Parathyroid adenoma (tissue), 2 donors: ENCODE measurements around the gene CACNG1.

Experiments used
- H2AFZ ChIP-seq: fragments of 300-600 bp; sonication (generic); one replicate; pipeline ENCODE4 v1.7.0; 2017; ENCODE audit warnings: antibody characterized with exemption, mild to moderate bottlenecking
- H3K27ac ChIP-seq: fragments of 300-600 bp; sonication (generic); one replicate; pipeline ENCODE4 v1.7.0; 2017
- H3K27me3 ChIP-seq: fragments of 300-600 bp; sonication (generic); one replicate; pipeline ENCODE4 v1.7.0; 2017; ENCODE audit warnings: low read length; ENCODE audit not compliant: control insufficient read depth, insufficient read depth
- H3K36me3 ChIP-seq: fragments of 300-600 bp; sonication (generic); one replicate; pipeline ENCODE4 v1.7.0; 2017; ENCODE audit warnings: low read length; ENCODE audit not compliant: control insufficient read depth, insufficient read depth
- H3K4me1 ChIP-seq: fragments of 300-600 bp; sonication (generic); one replicate; pipeline ENCODE4 v1.7.0; 2017; ENCODE audit warnings: control low read depth
- H3K4me2 ChIP-seq: fragments of 300-600 bp; sonication (generic); one replicate; pipeline ENCODE4 v1.7.0; 2017; ENCODE audit warnings: low read length
- H3K4me3 ChIP-seq: fragments of 300-600 bp; sonication (generic); one replicate; pipeline ENCODE4 v1.7.0; 2017; ENCODE audit warnings: low read depth, low read length
- H3K79me2 ChIP-seq: fragments of 300-600 bp; sonication (generic); one replicate; pipeline ENCODE4 v1.7.0; 2017; ENCODE audit warnings: control low read depth
- H3K9ac ChIP-seq: fragments of 300-600 bp; sonication (generic); one replicate; pipeline ENCODE4 v1.7.0; 2017; ENCODE audit warnings: mild to moderate bottlenecking
- H3K9me3 ChIP-seq: fragments of 300-600 bp; sonication (generic); one replicate; pipeline ENCODE4 v1.7.0; 2017; ENCODE audit warnings: low read length; ENCODE audit not compliant: control insufficient read depth
- TF ChIP-seq, protein P1 (sequence below): fragments of 300-600 bp; sonication (generic); IDR thresholded peaks from one replicate; pipeline ENCODE4 v1.7.0; 2017; ENCODE audit warnings: antibody characterized with exemption, mild to moderate bottlenecking
- donor health status: primary hyperparathyroidism.

CACNG1 gene

DNA sequence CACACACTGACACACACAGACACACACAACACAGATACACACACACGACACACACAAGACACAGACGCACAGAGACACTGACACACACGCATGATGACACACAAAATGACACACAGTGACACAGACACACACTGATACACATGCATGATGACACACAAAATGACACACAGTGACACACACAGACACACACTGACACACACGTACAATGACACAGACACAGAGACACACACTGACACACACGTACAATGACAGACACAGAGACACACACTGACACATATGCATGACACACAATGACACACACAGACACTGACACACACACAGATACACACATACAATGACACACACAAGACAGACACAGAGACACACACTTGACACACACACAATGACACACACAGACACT is 10.3 kb downstream of the CACNG1 start:
- no peak overlapping the region for H3K9ac ChIP-seq
- H3K9me3 ChIP-seq = no peaks in the 10 kb centered on the region
- H3K27me3 ChIP-seq = no peaks in the 10 kb centered on the region

DNA sequence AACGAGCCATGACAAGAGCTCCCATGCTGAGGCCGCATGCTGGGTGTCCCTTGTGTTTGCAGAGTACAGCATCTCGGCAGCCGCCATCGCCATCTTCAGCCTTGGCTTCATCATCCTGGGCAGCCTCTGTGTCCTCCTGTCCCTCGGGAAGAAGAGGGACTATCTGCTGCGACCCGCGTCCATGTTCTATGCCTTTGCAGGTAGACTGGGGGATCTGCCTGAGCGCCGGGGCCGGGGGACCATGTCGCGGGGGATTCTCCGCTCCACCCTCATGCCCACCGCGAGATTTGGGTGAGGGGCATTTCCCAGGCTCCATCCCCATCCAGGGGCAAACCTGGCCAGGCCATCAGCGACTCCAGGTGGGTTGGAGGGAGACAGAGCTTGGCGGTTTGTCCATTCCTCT is 10.7 kb downstream of the CACNG1 start:
- Histone ChIP-seq H2AFZ (no peak overlapping the region), H3K9me3 (no peaks in the 10 kb centered on the region), H3K36me3 (no peaks in the 10 kb centered on the region), H3K27ac (no peak overlapping the region), H3K27me3 (no peaks in the 10 kb centered on the region), H3K9ac (no peak overlapping the region), H3K4me2 (no peak overlapping the region), H3K4me1 (peaks cover 6% of the 10 kb centered on the region), H3K79me2 (no peaks in the 10 kb centered on the region), H3K4me3 (no peak overlapping the region)
- TF ChIP-seq, protein P1, sequence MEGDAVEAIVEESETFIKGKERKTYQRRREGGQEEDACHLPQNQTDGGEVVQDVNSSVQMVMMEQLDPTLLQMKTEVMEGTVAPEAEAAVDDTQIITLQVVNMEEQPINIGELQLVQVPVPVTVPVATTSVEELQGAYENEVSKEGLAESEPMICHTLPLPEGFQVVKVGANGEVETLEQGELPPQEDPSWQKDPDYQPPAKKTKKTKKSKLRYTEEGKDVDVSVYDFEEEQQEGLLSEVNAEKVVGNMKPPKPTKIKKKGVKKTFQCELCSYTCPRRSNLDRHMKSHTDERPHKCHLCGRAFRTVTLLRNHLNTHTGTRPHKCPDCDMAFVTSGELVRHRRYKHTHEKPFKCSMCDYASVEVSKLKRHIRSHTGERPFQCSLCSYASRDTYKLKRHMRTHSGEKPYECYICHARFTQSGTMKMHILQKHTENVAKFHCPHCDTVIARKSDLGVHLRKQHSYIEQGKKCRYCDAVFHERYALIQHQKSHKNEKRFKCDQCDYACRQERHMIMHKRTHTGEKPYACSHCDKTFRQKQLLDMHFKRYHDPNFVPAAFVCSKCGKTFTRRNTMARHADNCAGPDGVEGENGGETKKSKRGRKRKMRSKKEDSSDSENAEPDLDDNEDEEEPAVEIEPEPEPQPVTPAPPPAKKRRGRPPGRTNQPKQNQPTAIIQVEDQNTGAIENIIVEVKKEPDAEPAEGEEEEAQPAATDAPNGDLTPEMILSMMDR = no peak

More for the DNA sequence above, 10.3 kb downstream of the CACNG1 start:
- TF ChIP-seq, protein P1 = no peak
- Histone ChIP-seq H3K36me3 (no peaks in the 10 kb centered on the region), H3K27ac (no peak overlapping the region), H3K4me1 (peaks cover 6% of the 10 kb centered on the region), H3K79me2 (no peaks in the 10 kb centered on the region), H3K4me3 (no peak overlapping the region), H2AFZ (no peak overlapping the region), H3K4me2 (no peak overlapping the region)

DNA sequence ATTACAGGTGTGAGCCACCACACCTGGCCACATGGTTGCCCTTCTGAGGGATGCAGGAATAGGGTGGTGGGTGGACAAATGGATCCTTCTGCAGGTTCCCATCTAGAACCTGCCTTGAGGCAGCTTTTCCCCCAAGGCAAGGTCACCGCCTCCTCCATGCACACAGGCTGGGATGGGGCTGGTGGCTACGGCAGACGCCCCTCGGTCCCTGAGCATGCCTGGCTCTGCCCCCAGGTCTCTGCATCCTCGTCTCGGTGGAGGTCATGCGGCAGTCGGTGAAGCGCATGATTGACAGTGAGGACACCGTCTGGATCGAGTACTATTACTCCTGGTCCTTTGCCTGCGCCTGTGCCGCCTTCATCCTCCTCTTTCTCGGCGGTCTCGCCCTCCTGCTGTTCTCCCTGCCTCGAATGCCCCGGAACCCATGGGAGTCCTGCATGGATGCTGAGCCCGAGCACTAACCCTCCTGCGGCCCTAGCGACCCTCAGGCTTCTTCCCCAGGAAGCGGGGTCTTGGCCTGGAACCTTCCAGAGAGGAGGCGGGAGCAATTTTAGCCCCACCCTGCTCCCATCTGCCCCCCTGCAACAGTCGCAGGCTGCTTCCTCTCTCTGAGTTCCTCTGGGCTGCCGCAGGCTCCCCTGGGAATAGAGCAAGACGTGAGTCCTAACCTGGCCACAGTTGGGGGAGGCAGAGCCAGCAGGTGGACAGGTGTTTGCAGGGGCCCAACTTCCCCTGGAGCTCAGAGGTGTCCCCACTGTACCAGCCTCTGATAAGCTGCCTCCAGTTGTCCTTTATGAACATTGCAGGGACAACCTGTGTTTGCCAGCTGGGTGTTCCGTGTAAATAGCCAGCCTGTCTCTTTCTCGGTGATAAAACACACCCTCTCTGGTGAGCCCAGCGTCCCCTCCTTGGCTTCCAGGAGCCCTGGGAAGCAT is 11.7 kb downstream of the CACNG1 start:
- Histone ChIP-seq H3K9me3 (no peaks in the 10 kb centered on the region), H3K79me2 (no peaks in the 10 kb centered on the region), H3K27me3 (no peaks in the 10 kb centered on the region), H3K27ac (no peak overlapping the region), H3K36me3 (no peaks in the 10 kb centered on the region), H3K4me3 (no peak overlapping the region), H3K4me2 (no peak overlapping the region), H3K4me1 (peaks cover 2% of the 10 kb centered on the region), H3K9ac (no peak overlapping the region), H2AFZ (no peak overlapping the region)
- TF ChIP-seq, protein P1 = no peak

DNA sequence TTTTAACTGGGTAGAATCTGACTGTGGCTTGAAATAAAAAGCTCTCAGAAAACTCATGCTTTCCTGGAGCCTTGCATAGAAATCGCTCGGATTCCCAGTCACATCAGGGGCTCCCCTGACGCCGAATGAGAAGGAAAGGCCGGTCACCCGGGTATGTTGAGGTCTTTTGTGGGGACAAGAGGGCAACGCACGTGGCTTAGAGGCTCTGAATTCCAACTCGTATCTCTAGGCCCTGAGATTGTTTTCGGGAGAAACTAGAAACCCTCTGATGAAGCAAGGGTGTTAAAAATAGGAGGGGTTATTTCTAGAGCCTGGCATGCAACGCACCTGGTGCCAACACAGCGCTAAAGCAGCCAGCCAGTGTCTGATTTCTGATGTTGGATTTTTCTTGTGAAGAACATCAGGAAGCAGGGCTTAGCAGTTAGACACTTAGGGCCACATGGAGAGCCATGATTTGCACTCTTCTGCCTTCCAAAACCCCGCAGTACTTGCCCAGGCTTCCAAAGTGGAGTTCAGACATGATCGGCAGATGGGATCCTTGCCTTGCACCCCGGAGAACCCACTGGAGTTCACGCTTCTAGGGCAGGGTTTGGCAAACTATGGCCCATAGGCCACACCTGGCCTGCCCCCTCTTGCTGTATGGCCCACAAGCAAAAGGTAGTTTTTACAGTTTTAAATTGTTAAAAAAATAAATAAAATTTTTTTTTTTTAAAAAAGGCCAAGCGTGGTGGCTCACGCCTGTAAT is 12.6 kb downstream of the CACNG1 start:
- Histone ChIP-seq H3K36me3 (no peaks in the 10 kb centered on the region), H2AFZ (no peak overlapping the region), H3K9me3 (no peaks in the 10 kb centered on the region), H3K4me1 (no peaks in the 10 kb centered on the region), H3K4me2 (no peak overlapping the region), H3K79me2 (no peaks in the 10 kb centered on the region), H3K27ac (no peak overlapping the region), H3K4me3 (no peak overlapping the region), H3K27me3 (no peaks in the 10 kb centered on the region), H3K9ac (no peak overlapping the region)
- TF ChIP-seq, protein P1 = no peak
